K562 (cell line): ENCODE results near the gene CHIC2.

Experiments
- BRD4 ChIP-seq: fragments of 200-600 bp; sonication (generic); IDR thresholded peaks from 2 replicates; pipeline ENCODE4 v1.6.1; 2017; ENCODE audit warnings: inconsistent platforms
- CHD1 ChIP-seq: fragments of 200-600 bp; sonication (generic); IDR thresholded peaks from one replicate; pipeline ENCODE4 v1.6.1; 2012; ENCODE audit warnings: mild to moderate bottlenecking, moderate library complexity, low read length, inconsistent platforms
- CTCF ChIP-seq, 3 experiments: IDR thresholded peaks in 2 of 3; conservative IDR thresholded peaks in 1 of 3; 2 replicates each; pipeline ENCODE4 v1.5.1; 2011 to 2012; ENCODE audit warnings: low read length in 3 of 3, mild to moderate bottlenecking in 3 of 3, control low read depth in 2 of 3, improper control_type of control experiment in 1 of 3, inconsistent platforms in 1 of 3, low read depth in 1 of 3, mixed read lengths in 1 of 3, moderate library complexity in 1 of 3; ENCODE audit not compliant: insufficient read depth in 2 of 3
- JUND ChIP-seq, 2 experiments: IDR thresholded peaks; 2 replicates in 1 of 2; 3 replicates in 1 of 2; pipeline ENCODE4 v1.6.1; 2011; ENCODE audit warnings: borderline replicate concordance in 2 of 2, low read depth in 2 of 2, low read length in 2 of 2, improper control_type of control experiment in 1 of 2, missing biosample characterization in 1 of 2, missing genetic modification characterization in 1 of 2, missing genetic modification reagents in 1 of 2
- MAX ChIP-seq: sonication (generic); formaldehyde crosslinking; IDR thresholded peaks from 2 replicates; pipeline ENCODE4 v1.9.0; 2022; ENCODE audit warnings: mild to moderate bottlenecking, missing genetic modification reagents
- NCOR1 ChIP-seq: fragments of 450-650 bp; IDR thresholded peaks from 2 replicates; pipeline ENCODE4 v1.6.1; 2016; ENCODE audit warnings: mild to moderate bottlenecking, moderate library complexity
- PHF8 ChIP-seq: fragments of 200-600 bp; sonication (generic); IDR thresholded peaks from 2 replicates; pipeline ENCODE4 v1.6.1; 2012; ENCODE audit warnings: mixed run types, mild to moderate bottlenecking, inconsistent platforms, low read length, moderate library complexity, borderline replicate concordance
- TAF9B ChIP-seq: fragments of 450-650 bp; IDR thresholded peaks from 2 replicates; pipeline ENCODE4 v1.6.1; 2018; ENCODE audit warnings: mild to moderate bottlenecking; ENCODE audit not compliant: partially characterized antibody
- YY1 ChIP-seq, 3 experiments: IDR thresholded peaks; 2 replicates each; pipeline ENCODE4 v1.6.1; 2011; ENCODE audit warnings: low read length in 2 of 3, mild to moderate bottlenecking in 2 of 3, moderate library complexity in 2 of 3, borderline replicate concordance in 1 of 3, control low read depth in 1 of 3, low read depth in 1 of 3; ENCODE audit not compliant: insufficient read depth in 3 of 3, insufficient replicate concordance in 2 of 3, control insufficient read depth in 1 of 3, insufficient read length in 1 of 3; ENCODE audit errors: extremely low read depth in 1 of 3
- ZBTB43 ChIP-seq: sonication (generic); formaldehyde crosslinking; IDR thresholded peaks from 2 replicates; pipeline ENCODE4 v1.8.0; 2023; ENCODE audit warnings: mild to moderate bottlenecking, missing genetic modification reagents
- ZFP36 ChIP-seq: fragments of 150-350 bp; IDR thresholded peaks from 2 replicates; pipeline ENCODE4 v1.6.1; 2018; ENCODE audit warnings: low read length, low read depth; ENCODE audit not compliant: partially characterized antibody
- ZNF3 ChIP-seq: fragments of 250-450 bp; sonication (Bioruptor Pico); IDR thresholded peaks from 2 replicates; pipeline ENCODE4 v1.5.0; 2021; ENCODE audit warnings: mild to moderate bottlenecking, moderate library complexity

GRCh38 chr4:53961351-53961750 is 103.1 kb downstream of the CHIC2 start:
- TF ChIP-seq MAX (CRISPR knock-in tag) (no peak), JUND (IDR thresholded peaks at IDR 0.05; ENCODE audit: borderline replicate concordance, low read depth, low read length) (no peak), JUND (tag; IDR thresholded peaks at IDR 0.05; ENCODE audit: borderline replicate concordance, low read depth, low read length) (no peak), ZBTB43 (CRISPR knock-in tag) (no peak), ZNF3 (no peak), TAF9B (no peak), PHF8 (no peak), BRD4 (no peak), CHD1 (no peak), YY1 (IDR thresholded peaks at IDR 0.05; ENCODE audit: borderline replicate concordance in 1 of 3, control insufficient read depth in 1 of 3, extremely low read depth in 1 of 3, insufficient read depth in 3 of 3, insufficient read length in 1 of 3, insufficient replicate concordance in 2 of 3, low read depth in 1 of 3, low read length in 2 of 3) (no peak), NCOR1 (no peak), CTCF (IDR thresholded peaks at IDR 0.05 in 2 of 3, conservative IDR thresholded peaks at IDR 0.05 in 1 of 3; ENCODE audit: insufficient read depth in 2 of 3, low read depth in 1 of 3, low read length in 3 of 3) (no peak), ZFP36 (no peak)
